Activated naive CD4-positive, alpha-beta T cell treated with anti-CD3 and anti-CD28 coated beads, Interleukin-2, amount 10 ng/mL, durations not matched to agents 7 days and 5 days (primary cell): ENCODE results near the gene CSGALNACT2.

Experiments used
- CTCF ChIA-PET: fragments of 350-600 bp; sonication (Branson Sonifier 250); formaldehyde crosslinking; loops from one replicate; lab custom pipeline; 2021; ENCODE audit warnings: antibody characterized with exemption; lab: Charles Lee
- DNase-seq: peaks from one replicate; pipeline ENCODE4 v3.0.0-alpha.2; 2020
- H3K27ac Mint-ChIP-seq: one replicate; pipeline ENCODE4 v1.8.0; 2021; ENCODE audit warnings: mild to moderate bottlenecking, moderate library complexity, mixed read lengths
- H3K27me3 Mint-ChIP-seq: one replicate; pipeline ENCODE4 v1.8.0; 2021; ENCODE audit warnings: mild to moderate bottlenecking, mixed read lengths
- H3K36me3 Mint-ChIP-seq: one replicate; pipeline ENCODE4 v1.8.0; 2021; ENCODE audit warnings: mixed read lengths
- H3K4me1 Mint-ChIP-seq: one replicate; pipeline ENCODE4 v1.8.0; 2021; ENCODE audit warnings: mixed read lengths
- H3K4me3 Mint-ChIP-seq: one replicate; pipeline ENCODE4 v1.8.0; 2021; ENCODE audit warnings: mild to moderate bottlenecking, moderate library complexity, mixed read lengths
- H3K9me3 Mint-ChIP-seq: one replicate; pipeline ENCODE4 v1.8.0; 2021; ENCODE audit warnings: mixed read lengths

CSGALNACT2 gene

GRCh38 chr10:43124574-43125273, 13.5 kb upstream of the CSGALNACT2 start:
- no peaks in the 10 kb centered on the region for H3K36me3 Mint-ChIP-seq
- peak; percentile 19 for DNase-seq
- H3K27me3 Mint-ChIP-seq = peaks cover 10% of the 10 kb centered on the region
- no peaks in the 10 kb centered on the region for H3K9me3 Mint-ChIP-seq
- CTCF ChIA-PET = no interaction called here
- H3K4me1 Mint-ChIP-seq = peaks cover 73% of the 10 kb centered on the region
- no peak overlapping the region for H3K27ac Mint-ChIP-seq
- H3K4me3 Mint-ChIP-seq = no peak overlapping the region

- Mint-ChIP-seq H3K4me3 (no peak overlapping the region), H3K27me3 (peaks cover 7% of the 10 kb centered on the region), H3K9me3 (no peaks in the 10 kb centered on the region), H3K27ac (no peak overlapping the region), H3K4me1 (peaks cover 68% of the 10 kb centered on the region), H3K36me3 (no peaks in the 10 kb centered on the region)
- CTCF ChIA-PET = no interaction called here
- DNase-seq = peak; percentile 14
Observed at GRCh38 chr10:43125274-43125845, 12.9 kb upstream of the CSGALNACT2 start.

GRCh38 chr10:43125881-43126731, 12.1 kb upstream of the CSGALNACT2 start:
- H3K4me1 Mint-ChIP-seq = peaks cover 66% of the 10 kb centered on the region

DNA sequence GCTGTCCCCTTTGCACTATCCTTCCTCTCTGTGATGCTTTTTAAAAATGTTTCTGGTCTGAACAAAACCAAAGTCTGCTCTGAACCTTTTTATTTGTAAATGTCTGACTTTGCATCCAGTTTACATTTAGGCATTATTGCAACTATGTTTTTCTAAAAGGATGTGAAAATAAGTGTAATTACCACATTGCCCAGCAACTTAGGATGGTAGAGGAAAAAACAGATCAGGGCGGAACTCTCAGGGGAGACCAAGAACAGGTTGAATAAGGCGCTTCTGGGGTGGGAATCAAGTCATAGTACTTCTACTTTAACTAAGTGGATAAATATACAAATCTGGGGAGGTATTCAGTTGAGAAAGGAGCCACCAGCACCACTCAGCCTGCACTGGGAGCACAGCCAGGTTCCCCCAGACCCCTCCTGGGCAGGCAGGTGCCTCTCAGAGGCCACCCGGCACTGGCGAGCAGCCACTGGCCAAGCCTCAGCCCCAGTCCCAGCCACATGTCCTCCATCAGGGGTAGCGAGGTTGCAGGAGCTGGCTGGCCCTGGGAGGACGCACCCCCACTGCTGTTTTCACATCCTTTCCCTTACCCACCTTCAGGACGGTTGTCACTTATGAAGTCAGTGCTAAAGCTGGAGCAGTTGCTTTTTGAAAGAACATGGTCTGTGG, 11.4 kb upstream of the CSGALNACT2 start:
- Mint-ChIP-seq H3K36me3 (no peaks in the 10 kb centered on the region), H3K9me3 (no peaks in the 10 kb centered on the region), H3K27ac (no peak overlapping the region), H3K27me3 (peaks cover 9% of the 10 kb centered on the region), H3K4me3 (no peak overlapping the region), H3K4me1 (peaks cover 59% of the 10 kb centered on the region)
- CTCF ChIA-PET = no interaction called here
- peak; percentile 15 for DNase-seq

More at GRCh38 chr10:43125881-43126731, 12.1 kb upstream of the CSGALNACT2 start:
- no peak overlapping the region for H3K4me3 Mint-ChIP-seq
- no peaks in the 10 kb centered on the region for H3K36me3 Mint-ChIP-seq
- no peaks in the 10 kb centered on the region for H3K9me3 Mint-ChIP-seq
- DNase-seq = peak; percentile 14
- no peak overlapping the region for H3K27ac Mint-ChIP-seq
- peaks cover 7% of the 10 kb centered on the region for H3K27me3 Mint-ChIP-seq
- CTCF ChIA-PET = no interaction called here

GRCh38 chr10:43127442-43127841, 10.8 kb upstream of the CSGALNACT2 start:
- H3K27me3 Mint-ChIP-seq = peaks cover 15% of the 10 kb centered on the region
- H3K36me3 Mint-ChIP-seq = no peaks in the 10 kb centered on the region
- H3K4me1 Mint-ChIP-seq = peaks cover 53% of the 10 kb centered on the region
- DNase-seq = peak; percentile 5
- no peak overlapping the region for H3K27ac Mint-ChIP-seq
- H3K9me3 Mint-ChIP-seq = no peaks in the 10 kb centered on the region
- no peak overlapping the region for H3K4me3 Mint-ChIP-seq
- CTCF ChIA-PET = no interaction called here

GRCh38 chr10:43128331-43128730, 9.9 kb upstream of the CSGALNACT2 start:
- H3K4me3 Mint-ChIP-seq = no peak overlapping the region
- CTCF ChIA-PET = no interaction called here
- no peaks in the 10 kb centered on the region for H3K36me3 Mint-ChIP-seq
- peak; percentile 8 for DNase-seq
- H3K27me3 Mint-ChIP-seq = peaks cover 15% of the 10 kb centered on the region
- peaks cover 54% of the 10 kb centered on the region for H3K4me1 Mint-ChIP-seq
- no peaks in the 10 kb centered on the region for H3K9me3 Mint-ChIP-seq
- peak overlapping the region; percentile 69 for H3K27ac Mint-ChIP-seq

DNA sequence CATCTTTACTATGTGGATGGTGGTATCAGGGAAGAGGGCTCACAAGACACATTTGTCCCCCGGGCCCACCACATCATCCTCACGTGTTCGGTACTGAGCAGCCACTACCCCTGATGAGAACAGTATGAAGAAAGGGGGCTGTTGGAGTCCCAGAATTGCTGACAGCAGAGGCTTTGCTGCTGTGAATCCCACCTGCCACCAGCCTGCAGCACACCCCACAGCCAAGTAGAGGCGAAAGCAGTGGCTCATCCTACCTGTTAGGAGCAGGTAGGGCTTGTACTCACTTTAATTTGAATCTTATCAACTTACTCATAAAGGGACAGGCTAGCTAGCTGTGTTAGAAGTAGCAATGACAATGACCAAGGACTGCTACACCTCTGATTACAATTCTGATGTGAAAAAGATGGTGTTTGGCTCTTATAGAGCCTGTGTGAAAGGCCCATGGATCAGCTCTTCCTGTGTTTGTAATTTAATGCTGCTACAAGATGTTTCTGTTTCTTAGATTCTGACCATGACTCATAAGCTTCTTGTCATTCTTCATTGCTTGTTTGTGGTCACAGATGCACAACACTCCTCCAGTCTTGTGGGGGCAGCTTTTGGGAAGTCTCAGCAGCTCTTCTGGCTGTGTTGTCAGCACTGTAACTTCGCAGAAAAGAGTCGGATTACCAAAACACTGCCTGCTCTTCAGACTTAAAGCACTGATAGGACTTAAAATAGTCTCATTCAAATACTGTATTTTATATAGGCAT, 9.1 kb upstream of the CSGALNACT2 start:
- H3K36me3 Mint-ChIP-seq = no peaks in the 10 kb centered on the region
- peaks cover 53% of the 10 kb centered on the region for H3K4me1 Mint-ChIP-seq
- H3K27ac Mint-ChIP-seq = peak overlapping the region; percentile 69
- no peaks in the 10 kb centered on the region for H3K9me3 Mint-ChIP-seq
- peak; percentile 52 for DNase-seq
- CTCF ChIA-PET = interaction anchor here (0.5 to 1.6 kb wide), 7 partner anchors 8 to 76 kb away, joined by 3 to 8 read pairs (median 5); partner anchors contain the start of gene CSGALNACT2
- peaks cover 15% of the 10 kb centered on the region for H3K27me3 Mint-ChIP-seq
- no peak overlapping the region for H3K4me3 Mint-ChIP-seq

DNA sequence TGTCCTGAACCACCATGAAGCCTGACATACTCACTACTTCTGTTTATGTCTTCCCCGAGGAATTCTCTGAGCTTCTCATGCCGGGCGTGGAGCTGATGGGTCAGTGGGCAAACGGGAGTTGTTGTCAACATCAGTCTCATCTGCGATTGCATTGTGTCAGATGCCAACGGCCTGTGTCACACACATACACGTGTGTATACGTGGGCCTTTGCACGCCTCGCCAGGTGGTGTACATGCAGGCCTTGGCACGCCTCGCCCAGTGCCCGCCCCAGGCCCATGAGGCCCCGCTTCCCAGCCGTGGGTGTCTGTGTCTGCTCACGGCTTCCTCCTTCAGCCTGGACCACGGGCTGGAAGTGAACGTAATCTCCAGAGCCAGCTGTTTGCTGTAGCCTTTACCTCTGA, 7.5 kb upstream of the CSGALNACT2 start:
- Mint-ChIP-seq H3K36me3 (peaks cover 3% of the 10 kb centered on the region), H3K27ac (no peak overlapping the region), H3K9me3 (no peaks in the 10 kb centered on the region), H3K27me3 (peaks cover 9% of the 10 kb centered on the region), H3K4me1 (peaks cover 63% of the 10 kb centered on the region), H3K4me3 (no peak overlapping the region)
- no peak for DNase-seq
- CTCF ChIA-PET = interaction anchor here (0.9 kb wide), 1 partner anchor 75 kb away, joined by 3 read pairs; no protein-coding TSS in a partner anchor

DNA sequence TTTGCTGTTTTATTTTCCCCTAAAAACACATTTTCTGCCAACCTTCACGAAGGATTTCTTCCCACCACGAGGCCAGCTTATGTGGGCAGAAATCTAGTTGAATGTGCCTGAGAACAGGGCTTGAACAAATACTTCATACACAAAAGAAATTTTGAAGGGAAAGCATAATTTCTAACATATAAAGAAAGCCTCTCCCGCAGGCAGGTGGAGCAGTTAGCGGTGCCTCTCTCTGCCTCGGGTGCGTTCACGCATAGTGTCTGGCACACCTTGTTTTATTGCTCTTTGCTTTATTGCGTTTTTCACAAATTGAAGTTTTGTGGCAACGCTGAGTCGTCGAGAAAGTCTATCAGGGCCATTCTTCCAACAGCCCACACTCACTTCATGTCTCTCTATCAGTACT, 7.0 kb upstream of the CSGALNACT2 start:
- Mint-ChIP-seq H3K9me3 (no peaks in the 10 kb centered on the region), H3K4me1 (peaks cover 66% of the 10 kb centered on the region), H3K36me3 (peaks cover 8% of the 10 kb centered on the region), H3K27ac (no peak overlapping the region), H3K27me3 (peaks cover 9% of the 10 kb centered on the region), H3K4me3 (no peak overlapping the region)
- CTCF ChIA-PET = interaction anchor here (1.6 kb wide), 1 partner anchor 10 kb away, joined by 6 read pairs; no protein-coding TSS in a partner anchor
- DNase-seq = no peak

DNA sequence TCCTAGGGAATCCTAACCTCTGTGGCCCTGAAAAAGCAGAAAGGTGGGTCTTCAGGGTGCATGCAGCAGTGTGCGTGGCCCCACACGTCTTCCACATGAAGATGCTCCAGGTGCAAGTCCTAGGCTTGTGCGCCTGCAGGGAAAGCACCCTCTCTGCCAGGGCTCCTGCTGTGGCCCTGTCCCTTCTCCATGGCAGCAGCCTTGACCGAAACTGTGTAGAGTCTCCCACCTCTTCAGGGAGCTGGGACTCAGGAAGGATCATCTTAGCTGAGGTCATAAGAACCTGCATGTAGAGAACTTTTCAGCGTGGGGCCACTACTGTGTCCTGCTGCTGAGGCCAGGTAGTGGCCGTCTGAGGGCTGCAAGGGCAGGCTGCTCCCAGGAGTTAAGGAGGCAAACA, 6.3 kb upstream of the CSGALNACT2 start:
- H3K4me1 Mint-ChIP-seq = peaks cover 66% of the 10 kb centered on the region
- CTCF ChIA-PET = interaction anchor here (1.6 kb wide), 1 partner anchor 11 kb away, joined by 6 read pairs; no protein-coding TSS in a partner anchor
- no peak overlapping the region for H3K27ac Mint-ChIP-seq
- no peak overlapping the region for H3K4me3 Mint-ChIP-seq
- DNase-seq = no peak
- peaks cover 9% of the 10 kb centered on the region for H3K27me3 Mint-ChIP-seq
- H3K9me3 Mint-ChIP-seq = no peaks in the 10 kb centered on the region
- H3K36me3 Mint-ChIP-seq = peaks cover 12% of the 10 kb centered on the region

- Mint-ChIP-seq H3K4me3 (no peak overlapping the region), H3K27ac (no peak overlapping the region), H3K9me3 (no peaks in the 10 kb centered on the region), H3K27me3 (peaks cover 9% of the 10 kb centered on the region), H3K36me3 (peaks cover 12% of the 10 kb centered on the region), H3K4me1 (peaks cover 57% of the 10 kb centered on the region)
- no peak for DNase-seq
- CTCF ChIA-PET = interaction anchor here (1.6 kb wide), 1 partner anchor 12 kb away, joined by 6 read pairs; no protein-coding TSS in a partner anchor
Observed at GRCh38 chr10:43132867-43133787, 5.1 kb upstream of the CSGALNACT2 start.

DNA sequence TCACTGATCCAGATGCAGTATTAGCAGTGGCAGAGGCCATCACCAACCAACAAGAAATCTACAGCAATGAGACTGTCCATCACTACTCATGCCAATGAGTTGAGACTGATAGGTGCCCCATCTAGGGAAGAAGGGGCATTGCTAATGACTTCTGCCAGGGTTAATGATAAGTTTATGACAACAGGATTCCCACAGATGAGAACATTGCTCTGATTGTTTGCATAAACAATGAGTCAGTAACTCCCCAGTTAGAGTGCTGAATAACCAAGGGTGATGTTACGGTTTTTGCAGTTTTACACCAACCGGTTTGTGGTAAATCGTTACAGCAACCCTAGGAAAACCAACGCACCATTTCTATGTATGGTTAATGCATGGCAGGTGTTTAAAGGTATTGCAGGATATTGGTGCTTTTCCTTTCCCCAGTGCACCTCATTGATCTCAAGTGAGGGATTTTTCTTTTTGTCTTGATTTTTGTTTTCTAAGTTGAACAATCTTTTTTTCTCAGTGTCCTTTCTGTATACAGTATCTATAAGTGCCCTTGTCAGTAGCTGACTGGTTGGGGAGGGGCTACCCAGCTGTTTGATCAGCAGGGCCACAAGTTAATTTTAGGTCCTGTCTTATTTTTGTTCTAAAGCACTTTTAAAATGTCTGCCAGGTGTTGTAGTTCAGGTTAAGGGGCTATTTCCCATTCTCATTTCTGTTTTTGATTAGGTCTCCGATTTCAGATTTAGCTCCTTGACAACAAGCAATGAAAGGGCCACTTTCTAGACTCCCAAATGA, 3.9 kb upstream of the CSGALNACT2 start:
- H3K27me3 Mint-ChIP-seq = peaks cover 9% of the 10 kb centered on the region
- peaks cover 50% of the 10 kb centered on the region for H3K4me1 Mint-ChIP-seq
- no peaks in the 10 kb centered on the region for H3K9me3 Mint-ChIP-seq
- peaks cover 19% of the 10 kb centered on the region for H3K36me3 Mint-ChIP-seq
- CTCF ChIA-PET = no interaction called here
- no peak overlapping the region for H3K27ac Mint-ChIP-seq
- no peak overlapping the region for H3K4me3 Mint-ChIP-seq
- no peak for DNase-seq
